Measurements from ENCODE around the gene RASGRF1. TPM values are rescaled to one million over a fixed set of nuclear protein-coding genes. Genes with fewer than 3 reads are reported as not detected.

The RASGRF1 gene
- total and polyA plus RNA-seq, 2 experiments from 2014 or later: 0.05 to 0.24 TPM

- Mint-ChIP-seq H3K9me3 (no peaks in the 10 kb centered on the region), H3K27me3 (ENCODE audit: insufficient read depth, low read depth, poor library complexity) (peaks cover 8% of the 10 kb centered on the region), H3K36me3 (ENCODE audit: low read depth) (peaks cover 38% of the 10 kb centered on the region), H3K4me1 (peaks cover 24% of the 10 kb centered on the region), H3K4me3 (no peak overlapping the region), H3K27ac (no peak overlapping the region)
- Histone ChIP-seq H3K36me3 (ENCODE audit: insufficient read depth) (peaks cover 8% of the 10 kb centered on the region), H2AFZ (no peak overlapping the region), H3K9me2 (ENCODE audit: insufficient read depth) (no peaks in the 10 kb centered on the region), H3F3A (replicated peaks; ENCODE audit: low read depth) (peaks cover 6% of the 10 kb centered on the region; the same call in 1 of the 2 replicates), H4K20me1 (replicated peaks; ENCODE audit: insufficient read depth) (peaks cover 34% of the 10 kb centered on the region), H3K4me2 (no peak overlapping the region), H3K27ac (ENCODE audit: low read depth) (no peak overlapping the region), H3K4me3 (no peak overlapping the region), H3K4me1 (ENCODE audit: insufficient read depth) (peaks cover 3% of the 10 kb centered on the region; the same call in 1 of the 2 replicates), H3K27me3 (ENCODE audit: insufficient read depth) (no peaks in the 10 kb centered on the region), H3K79me2 (replicated peaks; ENCODE audit: insufficient read depth) (peaks cover 25% of the 10 kb centered on the region)
- ATAC-seq (no peak), DNase-seq (ENCODE audit: low spot score) (no peak)
- no peak for TF ChIP-seq EZH2phosphoT487 (IDR thresholded peaks at IDR 0.05; ENCODE audit: unreplicated experiment)
- no peak for TF ChIP-seq ZNF331 (CRISPR knock-in tag; IDR thresholded peaks at IDR 0.05; ENCODE audit: low read depth)
- no peak for TF ChIP-seq NANOG (IDR thresholded peaks at IDR 0.05; ENCODE audit: borderline replicate concordance)
- TF ChIP-seq ZNF114 (CRISPR knock-in tag; IDR thresholded peaks at IDR 0.05): no peak
- TF ChIP-seq EZH2 (IDR thresholded peaks at IDR 0.05; ENCODE audit: low read depth, unreplicated experiment): no peak
- TF ChIP-seq CTCF (conservative IDR thresholded peaks at IDR 0.05; ENCODE audit: low read depth in 2 of 2): no peak
- no peak for TF ChIP-seq JUNB (IDR thresholded peaks at IDR 0.05; ENCODE audit: unreplicated experiment)
- TF ChIP-seq STAT1 (IDR thresholded peaks at IDR 0.05; ENCODE audit: unreplicated experiment): no peak
- TF ChIP-seq ETS1 (IDR thresholded peaks at IDR 0.05): no peak
- no peak for TF ChIP-seq REST (IDR thresholded peaks at IDR 0.05; ENCODE audit: unreplicated experiment)
- TF ChIP-seq CREB1 (CRISPR knock-in tag; IDR thresholded peaks at IDR 0.05; ENCODE audit: low read depth): no peak
These were observed 178.3 kb downstream of the RASGRF1 start for GRCh38 chr15:78912316-78912715.

Measured in GM23338 (cell line).